KG1 (cell line): Measurements from ENCODE around the gene DOCK8.

Experiments used
- DNase-seq: peaks from one replicate; lab custom pipeline; 2025; lab: John Stamatoyannopoulos, UW

DOCK8 gene

GRCh38 chr9:459491-460444 is 245.1 kb downstream of the DOCK8 start:
- DNase-seq: no peak

GRCh38 chr9:462121-462520 is 247.5 kb downstream of the DOCK8 start:
- DNase-seq: no peak

- DNase-seq: no peak
Measured at GRCh38 chr9:462606-463005, 247.9 kb downstream of the DOCK8 start.

- DNase-seq: no peak
Measured at GRCh38 chr9:463455-464171, 248.9 kb downstream of the DOCK8 start.

- DNase-seq: no peak
Measured at GRCh38 chr9:466747-467146, 252.1 kb downstream of the DOCK8 start.

GRCh38 chr9:468766-469426 is 254.2 kb downstream of the DOCK8 start:
- DNase-seq: no peak

- DNase-seq: peak; percentile 85
Measured at GRCh38 chr9:469672-470551, 255.2 kb downstream of the DOCK8 start.

- DNase-seq: no peak
Measured at GRCh38 chr9:470552-471194, 256.0 kb downstream of the DOCK8 start.

GRCh38 chr9:471320-471719 is 256.7 kb downstream of the DOCK8 start:
- DNase-seq: no peak

- DNase-seq: no peak
Measured at GRCh38 chr9:472479-473075, 257.9 kb downstream of the DOCK8 start.

- DNase-seq: no peak
Measured at GRCh38 chr9:477193-477592, 262.5 kb downstream of the DOCK8 start.

GRCh38 chr9:479304-479970 is 264.8 kb downstream of the DOCK8 start:
- DNase-seq: no peak

- no peak for DNase-seq
Measured at GRCh38 chr9:479971-480350, 265.3 kb downstream of the DOCK8 start.

- DNase-seq: no peak
Measured at GRCh38 chr9:482739-483138, 268.1 kb downstream of the DOCK8 start.

- no peak for DNase-seq
Measured at GRCh38 chr9:486156-486555, 271.5 kb downstream of the DOCK8 start.

GRCh38 chr9:487429-487828 is 272.8 kb downstream of the DOCK8 start:
- DNase-seq: no peak

- no peak for DNase-seq
Measured at GRCh38 chr9:488448-488847, 273.8 kb downstream of the DOCK8 start.

- no peak for DNase-seq
Measured at GRCh38 chr9:489198-490197, 274.8 kb downstream of the DOCK8 start.

- DNase-seq: no peak
Measured at GRCh38 chr9:494764-495163, 280.1 kb downstream of the DOCK8 start.
